Measurements from ENCODE around the gene IL6ST.

DNA sequence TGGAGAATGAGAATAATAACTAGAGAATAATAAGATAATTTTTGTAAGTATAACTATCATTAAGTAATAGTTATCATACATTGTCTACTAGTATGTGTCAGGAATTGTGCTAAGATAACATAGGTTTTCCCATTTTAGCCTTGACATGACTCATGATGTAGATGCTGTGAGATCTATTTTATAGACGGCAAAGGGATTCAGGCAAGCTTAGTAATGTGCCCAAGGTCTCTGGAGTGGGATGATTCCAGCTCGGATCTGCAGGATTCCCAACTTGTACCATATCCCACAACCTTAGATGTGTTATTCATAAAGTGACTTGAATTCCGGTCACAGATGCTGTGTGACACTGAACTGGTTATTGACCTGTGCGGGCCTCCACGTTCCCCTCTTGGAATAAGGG, 92.1 kb downstream of the IL6ST start:
- TF ChIP-seq, protein P1, sequence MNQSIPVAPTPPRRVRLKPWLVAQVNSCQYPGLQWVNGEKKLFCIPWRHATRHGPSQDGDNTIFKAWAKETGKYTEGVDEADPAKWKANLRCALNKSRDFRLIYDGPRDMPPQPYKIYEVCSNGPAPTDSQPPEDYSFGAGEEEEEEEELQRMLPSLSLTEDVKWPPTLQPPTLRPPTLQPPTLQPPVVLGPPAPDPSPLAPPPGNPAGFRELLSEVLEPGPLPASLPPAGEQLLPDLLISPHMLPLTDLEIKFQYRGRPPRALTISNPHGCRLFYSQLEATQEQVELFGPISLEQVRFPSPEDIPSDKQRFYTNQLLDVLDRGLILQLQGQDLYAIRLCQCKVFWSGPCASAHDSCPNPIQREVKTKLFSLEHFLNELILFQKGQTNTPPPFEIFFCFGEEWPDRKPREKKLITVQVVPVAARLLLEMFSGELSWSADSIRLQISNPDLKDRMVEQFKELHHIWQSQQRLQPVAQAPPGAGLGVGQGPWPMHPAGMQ (IDR thresholded peaks at IDR 0.05; ENCODE audit: borderline replicate concordance): no peak
- TF ChIP-seq, protein P2, sequence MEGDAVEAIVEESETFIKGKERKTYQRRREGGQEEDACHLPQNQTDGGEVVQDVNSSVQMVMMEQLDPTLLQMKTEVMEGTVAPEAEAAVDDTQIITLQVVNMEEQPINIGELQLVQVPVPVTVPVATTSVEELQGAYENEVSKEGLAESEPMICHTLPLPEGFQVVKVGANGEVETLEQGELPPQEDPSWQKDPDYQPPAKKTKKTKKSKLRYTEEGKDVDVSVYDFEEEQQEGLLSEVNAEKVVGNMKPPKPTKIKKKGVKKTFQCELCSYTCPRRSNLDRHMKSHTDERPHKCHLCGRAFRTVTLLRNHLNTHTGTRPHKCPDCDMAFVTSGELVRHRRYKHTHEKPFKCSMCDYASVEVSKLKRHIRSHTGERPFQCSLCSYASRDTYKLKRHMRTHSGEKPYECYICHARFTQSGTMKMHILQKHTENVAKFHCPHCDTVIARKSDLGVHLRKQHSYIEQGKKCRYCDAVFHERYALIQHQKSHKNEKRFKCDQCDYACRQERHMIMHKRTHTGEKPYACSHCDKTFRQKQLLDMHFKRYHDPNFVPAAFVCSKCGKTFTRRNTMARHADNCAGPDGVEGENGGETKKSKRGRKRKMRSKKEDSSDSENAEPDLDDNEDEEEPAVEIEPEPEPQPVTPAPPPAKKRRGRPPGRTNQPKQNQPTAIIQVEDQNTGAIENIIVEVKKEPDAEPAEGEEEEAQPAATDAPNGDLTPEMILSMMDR (IDR thresholded peaks at IDR 0.05 in 2 of 3, conservative IDR thresholded peaks at IDR 0.05 in 1 of 3; ENCODE audit: control insufficient read depth in 2 of 3, extremely low read depth in 1 of 3, insufficient read depth in 1 of 3, low read depth in 3 of 3, low read length in 3 of 3): no peak
- TF ChIP-seq POLR2AphosphoS5 (IDR thresholded peaks at IDR 0.05; ENCODE audit: low read length): no peak
- TF ChIP-seq, protein P3, sequence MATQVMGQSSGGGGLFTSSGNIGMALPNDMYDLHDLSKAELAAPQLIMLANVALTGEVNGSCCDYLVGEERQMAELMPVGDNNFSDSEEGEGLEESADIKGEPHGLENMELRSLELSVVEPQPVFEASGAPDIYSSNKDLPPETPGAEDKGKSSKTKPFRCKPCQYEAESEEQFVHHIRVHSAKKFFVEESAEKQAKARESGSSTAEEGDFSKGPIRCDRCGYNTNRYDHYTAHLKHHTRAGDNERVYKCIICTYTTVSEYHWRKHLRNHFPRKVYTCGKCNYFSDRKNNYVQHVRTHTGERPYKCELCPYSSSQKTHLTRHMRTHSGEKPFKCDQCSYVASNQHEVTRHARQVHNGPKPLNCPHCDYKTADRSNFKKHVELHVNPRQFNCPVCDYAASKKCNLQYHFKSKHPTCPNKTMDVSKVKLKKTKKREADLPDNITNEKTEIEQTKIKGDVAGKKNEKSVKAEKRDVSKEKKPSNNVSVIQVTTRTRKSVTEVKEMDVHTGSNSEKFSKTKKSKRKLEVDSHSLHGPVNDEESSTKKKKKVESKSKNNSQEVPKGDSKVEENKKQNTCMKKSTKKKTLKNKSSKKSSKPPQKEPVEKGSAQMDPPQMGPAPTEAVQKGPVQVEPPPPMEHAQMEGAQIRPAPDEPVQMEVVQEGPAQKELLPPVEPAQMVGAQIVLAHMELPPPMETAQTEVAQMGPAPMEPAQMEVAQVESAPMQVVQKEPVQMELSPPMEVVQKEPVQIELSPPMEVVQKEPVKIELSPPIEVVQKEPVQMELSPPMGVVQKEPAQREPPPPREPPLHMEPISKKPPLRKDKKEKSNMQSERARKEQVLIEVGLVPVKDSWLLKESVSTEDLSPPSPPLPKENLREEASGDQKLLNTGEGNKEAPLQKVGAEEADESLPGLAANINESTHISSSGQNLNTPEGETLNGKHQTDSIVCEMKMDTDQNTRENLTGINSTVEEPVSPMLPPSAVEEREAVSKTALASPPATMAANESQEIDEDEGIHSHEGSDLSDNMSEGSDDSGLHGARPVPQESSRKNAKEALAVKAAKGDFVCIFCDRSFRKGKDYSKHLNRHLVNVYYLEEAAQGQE (IDR thresholded peaks at IDR 0.05; ENCODE audit: low read depth, low read length): no peak
- TF ChIP-seq CREM (IDR thresholded peaks at IDR 0.05; ENCODE audit: low read depth): no peak
- no peak for TF ChIP-seq NFYB (IDR thresholded peaks at IDR 0.05; ENCODE audit: insufficient read depth, low read depth, low read length)
